NCI-H748 (cell line): ENCODE measurements around the gene CYB5D1.
"Not testable (repeated sequence)": the region's sequence is repeated elsewhere in the genome, so short reads cannot be mapped to it uniquely, and the experiment has no call there.

Source experiments
- DNase-seq: peaks from one replicate; lab custom pipeline; 2025; ENCODE audit not compliant: unreplicated experiment; lab: John Stamatoyannopoulos, UW

Gene CYB5D1, protein sequence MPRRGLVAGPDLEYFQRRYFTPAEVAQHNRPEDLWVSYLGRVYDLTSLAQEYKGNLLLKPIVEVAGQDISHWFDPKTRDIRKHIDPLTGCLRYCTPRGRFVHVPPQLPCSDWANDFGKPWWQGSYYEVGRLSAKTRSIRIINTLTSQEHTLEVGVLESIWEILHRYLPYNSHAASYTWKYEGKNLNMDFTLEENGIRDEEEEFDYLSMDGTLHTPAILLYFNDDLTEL

DNA sequence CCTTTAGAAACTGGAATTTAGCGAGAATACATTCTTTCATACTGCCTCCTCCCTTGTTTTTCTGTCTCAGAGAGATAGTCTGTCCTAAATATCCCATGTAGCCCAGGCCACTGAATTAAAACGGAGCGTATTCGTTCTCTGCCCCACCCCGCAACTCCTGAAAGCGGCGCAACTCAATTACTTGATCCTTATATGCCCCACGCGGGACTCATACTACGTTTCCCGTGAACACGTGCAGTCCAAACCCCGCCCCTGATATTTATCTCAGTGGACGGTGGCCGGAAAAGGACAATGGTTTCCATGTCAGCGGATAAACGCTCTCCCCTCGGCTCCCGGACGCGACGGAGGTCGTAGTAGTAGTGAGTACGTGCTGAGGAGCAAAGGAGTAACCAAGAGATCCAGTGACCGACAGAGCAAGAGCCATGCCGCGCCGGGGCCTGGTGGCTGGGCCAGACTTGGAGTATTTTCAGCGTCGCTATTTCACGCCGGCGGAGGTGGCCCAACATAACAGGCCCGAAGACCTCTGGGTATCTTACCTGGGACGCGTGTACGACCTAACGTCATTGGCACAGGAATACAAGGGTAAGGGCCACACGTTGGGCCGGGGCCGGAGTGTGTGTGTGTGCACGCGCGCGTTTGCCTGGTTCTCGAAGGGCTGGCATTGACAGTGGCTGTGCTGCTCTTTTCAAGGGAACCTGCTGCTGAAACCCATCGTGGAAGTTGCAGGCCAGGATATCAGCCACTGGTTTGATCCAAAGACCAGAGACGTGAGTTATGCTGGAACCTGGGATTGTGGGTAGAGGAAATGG is at the start of gene CYB5D1:
CYB5D1 (plus strand) TSS at position 291 of the 809 bp plus-strand sequence; CDS start at position 423, 132 bp downstream.
- peak; percentile 98 for DNase-seq

DNA sequence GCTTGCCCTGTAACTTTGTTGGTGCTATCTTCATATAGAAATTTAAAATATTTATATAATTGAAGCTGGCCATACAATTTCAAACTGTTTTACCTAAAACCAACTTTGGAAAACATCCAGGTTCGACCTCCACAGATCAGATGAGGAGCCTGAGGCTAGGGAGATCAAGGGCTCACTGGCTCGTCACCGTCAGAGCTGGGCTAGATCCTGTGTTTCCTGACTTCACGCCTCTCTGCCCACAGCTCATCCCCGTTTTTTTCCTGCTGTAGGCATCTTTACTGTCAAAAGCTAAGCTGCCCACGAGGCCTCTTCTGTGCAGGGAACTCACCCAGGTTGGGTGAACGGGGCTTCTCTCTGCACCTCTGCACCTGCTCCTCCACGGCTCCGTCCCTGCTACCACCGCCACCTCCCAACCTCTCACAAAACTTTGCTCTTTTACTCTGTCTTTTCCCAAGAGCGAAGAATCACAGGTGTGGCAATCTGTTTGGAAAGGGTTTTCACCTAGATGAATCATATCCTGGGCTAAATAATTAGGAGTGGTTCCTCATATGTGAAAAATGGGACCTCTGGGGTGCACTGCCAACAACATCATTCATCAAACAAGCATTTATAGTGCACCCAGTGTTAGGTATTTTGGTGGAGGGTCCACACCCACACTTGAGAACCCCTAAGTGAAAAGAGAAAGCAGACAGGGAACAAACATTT is 48.6 kb upstream of the CYB5D1 start:
- no peak for DNase-seq

DNA sequence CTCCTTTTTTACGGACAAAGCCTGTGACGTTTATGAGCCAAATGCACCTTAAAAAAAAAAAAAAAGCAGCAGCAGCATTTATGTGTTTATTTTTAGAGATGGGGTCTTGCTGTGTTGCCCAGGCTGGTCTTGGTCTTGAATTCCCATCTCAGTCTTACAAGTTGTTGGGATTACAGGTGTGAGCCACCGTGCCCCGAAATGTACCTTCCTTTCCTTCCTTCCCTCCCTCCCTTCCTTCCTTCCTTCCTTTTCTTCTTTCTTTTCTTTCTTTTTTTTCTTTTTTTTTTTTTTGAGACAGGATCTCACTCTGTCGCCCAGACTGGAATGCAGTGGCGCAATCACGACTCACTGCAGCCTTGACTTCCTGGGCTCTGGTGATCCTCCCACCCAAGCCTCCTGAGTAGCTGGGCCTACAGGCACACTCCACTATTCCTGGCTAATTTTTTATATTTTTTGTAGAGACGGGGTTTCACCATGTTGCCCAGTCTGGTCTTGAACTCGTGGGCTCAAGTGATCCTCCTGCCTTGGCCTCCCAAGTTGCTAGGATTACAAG is 47.9 kb upstream of the CYB5D1 start:
- not testable (repeated sequence) for DNase-seq

DNA sequence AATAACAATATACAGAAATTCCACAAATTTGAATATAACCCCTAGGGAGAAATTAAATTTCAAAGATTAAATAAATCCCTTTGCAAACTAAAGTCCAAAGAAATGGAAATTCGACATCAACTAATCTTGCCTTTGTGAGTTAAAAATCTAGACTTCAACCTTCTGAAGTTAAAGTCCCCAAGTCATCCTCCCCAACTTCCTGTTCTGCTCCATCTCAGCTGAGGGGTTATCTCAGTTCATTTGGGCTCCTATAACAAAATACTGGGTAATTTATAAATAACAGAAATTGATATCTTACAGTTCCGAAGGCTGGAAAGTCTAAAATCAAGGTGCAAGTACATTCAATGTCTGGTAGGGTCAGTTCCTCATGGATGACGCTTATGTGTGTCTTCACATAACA is 46.6 kb upstream of the CYB5D1 start:
- DNase-seq = no peak

DNA sequence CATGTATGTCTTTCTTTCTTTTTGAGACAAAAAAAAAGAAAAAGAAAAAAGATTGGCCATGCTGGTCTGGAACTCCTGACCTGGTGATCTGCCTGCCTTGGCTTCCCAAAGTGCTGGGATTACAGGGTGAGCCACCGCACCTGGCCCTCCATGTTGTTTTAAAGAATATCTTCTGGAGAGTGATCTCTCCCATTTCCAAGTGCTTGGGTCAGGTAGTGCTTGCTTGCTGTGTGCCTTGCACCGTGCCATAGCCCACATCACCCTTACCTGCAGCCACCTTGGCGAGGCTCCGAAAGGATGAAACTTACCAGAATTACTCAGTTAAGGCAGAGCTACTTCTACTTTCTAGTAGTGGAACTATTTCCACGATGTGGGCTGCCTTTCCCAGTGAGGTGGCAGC is 42.8 kb upstream of the CYB5D1 start:
- DNase-seq = no peak

DNA sequence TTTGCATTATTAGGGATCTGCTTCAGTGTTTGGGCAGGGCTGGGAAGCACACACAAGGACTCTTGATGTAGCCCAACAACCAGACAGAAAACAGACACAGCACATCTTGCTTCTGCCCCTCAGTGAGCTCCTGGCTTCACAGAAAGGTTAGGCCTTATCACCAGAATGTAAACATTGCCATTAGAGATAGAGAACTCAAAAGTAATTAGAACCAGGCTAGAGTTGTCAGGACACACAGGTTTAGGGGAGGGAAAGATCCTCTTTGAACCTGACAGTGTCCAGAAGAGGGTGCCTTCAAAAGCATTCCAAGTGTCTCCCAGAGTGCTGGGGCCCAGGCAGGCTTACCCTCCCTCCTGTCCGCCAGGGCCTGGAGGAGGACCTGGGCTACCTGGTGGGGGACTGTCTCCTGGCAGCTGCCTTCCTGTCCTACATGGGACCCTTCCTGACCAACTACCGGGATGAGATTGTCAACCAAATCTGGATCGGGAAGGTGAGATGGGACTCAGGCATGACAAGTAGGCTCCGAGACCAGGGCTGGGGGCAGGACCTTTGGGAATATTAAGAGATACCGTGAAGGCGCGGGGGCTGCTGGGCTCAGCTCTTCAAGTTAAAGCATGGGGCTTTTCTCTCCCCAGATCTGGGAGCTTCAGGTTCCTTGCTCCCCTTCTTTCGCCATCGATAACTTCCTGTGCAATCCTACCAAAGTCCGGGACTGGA is 40.7 kb upstream of the CYB5D1 start:
- DNase-seq = no peak

DNA sequence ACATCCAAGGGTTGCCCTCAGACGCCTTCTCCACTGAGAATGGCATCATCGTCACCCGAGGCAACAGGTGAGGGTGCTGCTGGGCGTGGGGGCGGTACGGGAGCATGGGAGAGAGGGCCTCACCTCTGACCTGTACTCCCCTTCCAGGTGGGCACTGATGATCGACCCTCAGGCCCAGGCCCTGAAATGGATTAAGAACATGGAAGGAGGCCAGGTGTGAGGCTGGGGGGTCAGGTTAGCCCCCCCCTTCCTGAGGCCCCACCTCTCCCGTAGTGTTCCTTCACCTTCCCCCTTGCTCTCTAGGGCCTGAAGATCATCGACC is 40.2 kb upstream of the CYB5D1 start:
- no peak for DNase-seq

DNA sequence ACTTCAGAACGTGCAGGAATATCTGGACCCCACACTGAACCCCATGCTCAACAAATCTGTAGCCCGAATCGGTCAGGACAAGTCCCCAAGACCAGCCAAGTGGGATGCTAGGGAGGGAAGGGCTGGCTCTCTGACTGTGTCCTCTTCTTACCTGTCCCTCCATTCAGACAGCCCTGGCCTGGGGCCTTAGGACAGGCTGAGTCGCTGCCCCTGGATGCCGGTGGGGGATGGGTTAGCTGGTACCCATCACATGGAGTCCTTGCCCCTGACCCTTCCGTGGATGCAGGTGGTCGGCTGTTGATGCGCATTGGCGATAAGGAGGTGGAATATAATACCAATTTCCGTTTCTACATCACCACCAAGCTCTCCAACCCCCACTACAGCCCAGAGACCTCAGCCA is 39.8 kb upstream of the CYB5D1 start:
- DNase-seq = no peak

DNA sequence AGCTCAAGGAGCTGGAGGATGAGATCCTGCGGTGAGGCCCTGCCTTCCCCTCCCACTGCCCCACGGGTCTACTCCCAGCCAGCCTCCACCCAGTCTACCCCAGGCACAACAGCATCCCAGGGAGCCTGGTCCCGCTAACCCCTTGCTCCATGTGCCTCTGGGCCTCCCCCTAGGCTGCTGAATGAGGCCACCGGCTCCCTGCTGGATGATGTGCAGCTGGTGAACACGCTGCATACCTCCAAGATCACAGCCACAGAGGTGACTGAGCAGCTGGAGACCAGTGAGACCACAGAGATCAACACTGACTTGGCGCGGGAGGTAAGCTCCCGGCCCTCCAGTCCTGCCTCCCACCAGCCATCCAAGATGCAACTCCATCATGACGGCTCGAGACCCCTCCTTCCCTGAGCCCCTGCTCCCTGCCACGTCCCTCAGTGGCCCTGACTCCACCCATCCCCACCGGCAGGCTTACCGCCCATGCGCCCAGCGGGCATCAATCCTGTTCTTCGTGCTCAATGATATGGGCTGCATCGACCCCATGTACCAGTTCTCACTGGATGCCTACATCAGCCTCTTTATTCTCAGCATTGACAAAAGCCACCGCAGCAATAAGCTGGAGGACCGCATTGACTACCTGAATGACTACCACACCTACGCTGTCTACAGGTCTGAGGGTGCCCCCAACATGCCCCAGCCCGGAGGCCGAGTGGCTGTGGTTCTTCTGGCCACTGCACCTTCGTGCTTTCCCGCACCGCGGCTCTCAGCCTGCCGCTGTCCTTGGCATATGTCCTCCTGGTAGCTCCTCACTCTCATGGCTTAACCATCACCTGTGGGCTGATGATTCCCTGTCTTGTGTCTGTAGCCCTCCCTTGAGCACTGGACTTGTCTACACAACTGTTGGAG is 38.8 kb upstream of the CYB5D1 start:
- DNase-seq = no peak

DNA sequence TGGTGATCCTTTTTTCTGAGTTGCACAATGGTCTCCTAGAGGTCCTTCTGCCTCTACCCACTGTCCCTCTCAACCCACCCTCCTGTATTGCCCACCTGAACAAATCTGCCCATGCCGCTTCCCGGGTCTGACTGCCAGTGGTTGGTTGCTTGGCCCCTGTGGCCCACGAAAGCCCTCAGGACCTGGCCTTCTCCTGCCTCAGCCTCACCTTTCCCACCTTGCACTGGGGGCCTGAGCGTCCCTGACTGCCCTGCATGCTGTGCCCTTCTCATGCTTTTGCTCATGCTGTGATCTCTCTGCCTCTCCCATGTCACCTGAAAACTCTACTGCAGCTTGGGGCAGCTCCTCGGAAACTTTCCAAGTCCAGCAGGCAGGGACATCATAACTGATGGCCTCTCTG is 37.6 kb upstream of the CYB5D1 start:
- DNase-seq = no peak

DNA sequence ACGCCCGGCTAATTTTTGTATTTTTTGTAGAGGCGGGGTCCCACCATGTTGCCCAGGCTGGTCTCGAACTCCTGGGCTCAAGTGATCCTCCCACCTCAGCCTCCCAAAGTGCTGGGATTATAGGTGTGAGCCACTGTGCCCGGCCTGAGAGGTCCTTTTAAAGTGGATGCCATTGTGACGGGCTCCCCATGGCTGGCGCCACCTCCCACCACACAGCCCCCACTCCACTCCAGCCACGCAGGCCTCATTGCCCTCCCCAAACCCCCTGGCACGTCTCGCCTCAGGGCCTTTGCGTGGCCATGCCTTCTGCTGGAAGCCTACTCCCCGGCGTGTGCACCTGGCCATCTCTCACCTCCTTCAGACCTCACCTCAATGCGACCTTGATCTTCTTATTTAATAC is 35.7 kb upstream of the CYB5D1 start:
- no peak for DNase-seq

DNA sequence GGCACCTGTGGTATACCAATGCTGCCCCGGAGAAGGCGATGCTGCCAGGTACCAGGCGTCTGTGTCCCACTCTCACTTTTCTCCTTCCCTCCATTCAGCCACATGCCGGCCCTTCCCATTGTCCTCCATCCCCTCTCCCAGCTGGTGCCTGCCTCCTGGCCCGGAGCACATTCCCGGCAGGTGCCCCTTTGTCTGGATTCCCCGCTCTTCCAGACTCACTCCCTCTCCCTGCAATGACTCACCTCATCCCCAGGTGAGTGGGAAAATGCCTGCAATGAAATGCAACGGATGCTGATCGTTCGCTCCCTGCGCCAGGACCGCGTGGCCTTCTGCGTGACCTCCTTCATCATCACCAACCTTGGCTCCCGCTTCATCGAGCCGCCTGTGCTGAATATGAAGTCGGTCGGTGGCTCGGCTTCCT is 34.2 kb upstream of the CYB5D1 start:
- DNase-seq = no peak

DNA sequence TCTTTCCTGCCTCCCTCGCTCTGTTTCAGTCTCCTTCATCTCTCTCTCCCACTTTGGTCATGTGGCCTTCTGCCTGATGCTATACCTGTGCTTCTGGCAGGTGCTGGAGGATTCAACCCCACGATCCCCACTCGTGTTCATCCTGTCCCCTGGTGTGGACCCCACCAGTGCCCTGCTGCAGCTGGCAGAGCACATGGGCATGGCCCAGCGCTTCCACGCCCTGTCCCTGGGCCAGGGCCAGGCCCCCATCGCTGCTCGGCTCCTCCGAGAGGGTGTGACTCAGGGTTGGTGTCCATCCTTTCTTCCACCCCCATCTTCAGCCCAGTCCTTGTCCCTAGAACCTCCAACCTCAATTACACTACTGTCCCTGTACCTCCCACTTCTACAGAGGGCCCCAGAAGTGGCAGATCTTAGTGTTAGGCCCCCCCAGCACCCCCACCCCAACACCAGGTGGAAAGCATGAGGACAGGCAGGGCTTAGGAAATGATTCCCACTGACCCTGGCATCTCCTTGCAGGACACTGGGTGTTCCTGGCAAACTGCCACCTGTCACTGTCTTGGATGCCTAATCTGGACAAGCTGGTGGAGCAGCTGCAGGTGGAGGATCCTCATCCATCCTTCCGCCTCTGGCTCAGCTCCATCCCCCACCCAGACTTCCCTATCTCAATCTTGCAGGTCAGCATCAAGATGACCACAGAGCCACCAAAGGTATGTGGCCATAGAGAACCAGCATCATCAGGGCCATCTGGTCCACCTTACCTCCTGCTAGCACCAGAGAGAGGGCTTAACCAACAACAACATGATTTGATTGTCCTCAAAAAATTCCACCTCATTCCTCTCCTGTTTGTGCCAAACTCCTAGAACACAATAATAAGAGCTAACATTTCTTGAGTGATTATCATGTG is 33.5 kb upstream of the CYB5D1 start:
- DNase-seq = no peak

DNA sequence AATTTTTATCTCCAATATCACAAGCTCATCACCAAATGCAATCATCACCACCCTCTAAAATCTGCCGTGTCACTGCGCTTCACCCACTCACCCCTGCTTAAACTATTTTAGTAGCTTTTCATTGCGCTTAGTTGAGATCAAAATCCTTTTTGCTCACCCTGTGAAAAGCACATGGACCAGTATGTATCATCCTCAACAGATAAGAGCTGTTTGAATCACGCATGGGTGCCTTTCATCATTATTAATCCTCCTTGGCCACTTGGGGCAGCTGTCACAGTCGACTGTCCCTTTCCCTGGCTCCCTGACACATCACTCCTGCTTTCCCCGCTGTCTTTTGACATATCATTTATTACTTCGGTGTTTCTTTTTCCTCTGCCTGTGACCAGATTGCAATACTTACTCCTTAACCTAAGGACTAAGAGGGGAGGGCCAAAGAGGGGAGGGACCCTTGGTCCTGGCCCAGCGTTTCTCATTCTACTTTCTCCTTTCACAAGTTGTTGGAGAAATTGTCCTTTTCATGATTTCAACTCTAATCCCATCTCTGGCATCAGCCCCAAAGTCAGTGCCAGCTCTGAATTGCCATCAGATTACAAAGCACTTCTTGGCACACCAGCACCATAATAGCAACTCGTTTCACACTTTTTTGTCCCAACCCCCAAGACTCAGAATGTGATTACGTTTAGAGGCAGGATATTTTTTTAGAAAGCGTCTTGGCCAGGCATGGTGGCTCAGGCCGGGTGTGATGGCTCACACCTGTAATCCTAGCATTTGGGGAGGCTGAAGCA is 32.4 kb upstream of the CYB5D1 start:
- DNase-seq = peak; percentile 30

DNA sequence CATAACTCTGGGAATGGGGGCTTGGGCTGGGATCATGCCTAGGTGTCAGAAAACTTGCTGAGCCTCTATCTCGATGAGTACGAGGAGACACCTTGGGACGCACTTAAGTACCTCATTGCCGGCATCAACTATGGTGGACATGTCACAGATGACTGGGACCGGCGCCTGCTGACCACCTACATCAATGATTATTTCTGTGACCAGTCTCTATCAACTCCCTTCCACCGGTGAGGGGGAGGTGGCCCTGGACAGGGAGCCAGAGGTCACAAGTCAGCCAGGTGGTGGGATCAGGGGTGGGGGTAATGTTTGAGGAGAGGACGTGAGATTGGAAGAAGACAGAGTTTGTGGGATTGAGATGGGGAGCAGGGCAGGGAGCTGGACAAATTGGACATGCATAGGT is 27.2 kb upstream of the CYB5D1 start:
- DNase-seq = no peak

DNA sequence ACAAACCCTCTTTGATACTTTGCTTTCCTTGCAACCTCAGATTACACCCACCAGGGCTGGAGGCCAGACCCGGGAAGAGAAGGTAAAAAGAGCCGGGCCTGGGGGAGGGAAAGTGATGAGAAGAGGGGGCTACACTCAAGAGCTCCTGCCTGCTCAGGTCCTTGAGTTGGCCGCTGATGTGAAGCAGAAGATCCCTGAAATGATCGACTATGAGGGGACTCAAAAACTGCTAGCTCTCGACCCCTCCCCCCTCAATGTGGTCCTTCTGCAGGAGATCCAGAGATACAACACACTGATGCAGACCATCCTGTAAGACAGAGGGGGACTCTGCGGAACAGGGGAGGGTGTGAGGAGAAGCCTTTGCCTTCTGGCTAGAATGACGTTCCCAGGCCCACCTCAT is 26.6 kb upstream of the CYB5D1 start:
- no peak for DNase-seq

DNA sequence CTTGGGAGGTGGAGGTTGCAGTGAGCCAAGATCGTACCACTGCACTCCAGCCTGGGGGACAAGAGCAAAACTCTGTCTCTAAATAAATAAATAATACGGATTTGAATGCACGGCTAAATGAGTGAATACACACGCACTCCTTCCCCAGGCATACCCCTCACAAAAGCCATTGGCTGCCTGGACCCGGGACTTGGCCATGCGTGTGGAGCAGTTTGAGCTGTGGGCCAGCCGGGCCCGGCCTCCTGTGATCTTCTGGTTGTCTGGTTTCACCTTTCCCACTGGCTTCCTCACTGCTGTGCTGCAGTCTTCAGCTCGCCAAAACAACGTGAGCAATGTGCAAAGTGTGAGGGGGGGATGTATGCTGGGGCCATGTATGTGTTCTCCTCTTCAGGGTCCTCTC is 25.4 kb upstream of the CYB5D1 start:
- DNase-seq = no peak

DNA sequence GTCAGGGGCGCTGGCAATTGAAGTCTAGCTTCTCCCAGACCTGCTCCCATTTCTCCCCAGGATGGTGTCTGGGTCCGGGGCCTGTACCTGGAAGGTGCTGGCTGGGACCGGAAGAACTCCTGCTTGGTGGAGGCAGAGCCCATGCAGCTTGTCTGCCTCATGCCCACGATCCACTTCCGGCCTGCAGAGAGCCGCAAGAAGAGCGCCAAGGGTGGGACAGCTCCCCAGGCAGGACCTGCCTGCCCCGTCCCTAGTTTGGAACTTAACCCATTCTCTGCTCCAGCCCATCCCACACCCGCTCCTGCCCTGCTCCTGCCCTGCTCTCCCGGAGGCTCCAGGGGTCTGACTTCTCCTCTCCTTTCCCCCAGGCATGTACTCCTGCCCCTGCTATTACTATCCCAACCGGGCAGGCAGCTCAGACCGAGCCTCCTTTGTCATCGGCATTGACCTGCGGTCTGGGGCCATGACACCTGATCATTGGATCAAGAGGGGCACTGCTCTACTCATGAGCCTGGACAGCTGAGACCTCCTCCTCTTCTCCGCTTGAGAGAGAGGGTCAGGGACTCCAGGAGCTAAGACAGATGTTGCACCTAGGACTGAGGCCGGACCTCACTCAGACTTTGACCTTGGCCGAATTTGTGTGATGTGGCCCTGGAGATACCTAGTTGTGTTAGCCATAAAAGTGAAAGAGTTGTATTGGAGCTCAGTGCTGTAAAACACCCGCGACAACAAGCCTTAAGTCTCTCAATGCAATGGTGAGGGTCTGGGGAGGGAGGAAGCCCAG is 24.6 kb upstream of the CYB5D1 start:
- no peak for DNase-seq
